ENCODE results near the gene POU6F1. TPM values are rescaled to one million over a fixed set of nuclear protein-coding genes. Genes with fewer than 3 reads are reported as not detected.

The POU6F1 gene
- total RNA-seq, 1 experiment from 2014 or later = 13.3 TPM

DNA sequence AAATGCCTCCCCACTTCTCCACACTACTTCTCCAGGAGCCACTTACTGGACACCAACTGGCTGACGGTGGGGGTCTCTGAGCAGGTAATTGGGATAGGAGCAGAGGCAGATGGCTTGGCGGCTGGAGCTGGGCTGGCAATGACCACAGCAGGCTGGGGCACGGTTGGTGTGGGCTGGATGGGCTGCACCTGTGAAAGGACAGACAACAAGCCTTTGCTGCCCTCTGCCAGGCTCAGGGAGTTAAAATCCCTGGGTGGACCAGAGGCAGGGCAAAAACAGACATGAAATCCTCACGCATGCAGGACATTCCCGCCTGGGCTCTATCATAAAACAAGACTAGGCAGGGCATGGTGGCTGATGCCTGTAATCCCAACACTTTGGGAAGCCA lies 25.6 kb downstream of the POU6F1 start:
- Mint-ChIP-seq H3K36me3 (ENCODE audit: insufficient read depth in 1 of 3, low read depth in 3 of 3) (peaks cover 0 to 10% (median 4%) of the 10 kb centered on the region in 3 experiments; a peak in 3 of 7 replicates), H3K27me3 (ENCODE audit: low read depth) (peaks cover 1% of the 10 kb centered on the region; the same call in 1 of the 2 replicates), H3K4me1 (peaks cover 7 to 9% of the 10 kb centered on the region in 2 experiments), H3K9me3 (no peaks in the 10 kb centered on the region), H3K4me3 (no peak overlapping the region), H3K27ac (no peak overlapping the region; a peak in 1 of 7 replicates)
- no peak overlapping the region for H3K27ac ChIP-seq (ENCODE audit: insufficient read length, low read depth, low read length)
- H4K20me1 ChIP-seq (ENCODE audit: control insufficient read depth, insufficient read depth, insufficient read length) = no peaks in the 10 kb centered on the region
- no peak overlapping the region for H2BK5ac ChIP-seq (ENCODE audit: insufficient read length, low read length)
- H3K18ac ChIP-seq (ENCODE audit: insufficient read length, low read depth, low read length) = no peak overlapping the region
- no peak overlapping the region for H3K9ac ChIP-seq (ENCODE audit: extremely low read depth, insufficient read length, low read length)
- H3K4me2 ChIP-seq (ENCODE audit: insufficient read depth, insufficient read length, low read length) = no peak overlapping the region
- H3K23me2 ChIP-seq (ENCODE audit: insufficient read length, low read depth, low read length, poor library complexity, severe bottlenecking) = no peaks in the 10 kb centered on the region
- H3K23ac ChIP-seq (ENCODE audit: insufficient read length, low read depth, low read length) = no peak overlapping the region
- H2BK120ac ChIP-seq (ENCODE audit: low read depth, low read length, poor library complexity, severe bottlenecking) = no peak overlapping the region
- no peak overlapping the region for H4K91ac ChIP-seq (ENCODE audit: insufficient read length, low read depth, low read length)
- H2AK5ac ChIP-seq (ENCODE audit: insufficient read length, low read length) = no peak overlapping the region
- no peak overlapping the region for H4K5ac ChIP-seq (ENCODE audit: insufficient read length, low read depth, low read length)
- no peak overlapping the region for H2BK12ac ChIP-seq (ENCODE audit: insufficient read length, low read depth, low read length)
- no peak overlapping the region for H4K8ac ChIP-seq (replicated peaks; ENCODE audit: insufficient read length, low read depth, low read length)
- H3K27me3 ChIP-seq (ENCODE audit: insufficient read depth, low read length) = no peaks in the 10 kb centered on the region
- H3K79me2 ChIP-seq (ENCODE audit: insufficient read depth, low read length) = no peaks in the 10 kb centered on the region
- no CpG with 5 or more reads among the region's 5 CpGs for WGBS (ENCODE audit: extremely low coverage, insufficient read length, low lambda C conversion rate)
- H2BK15ac ChIP-seq (ENCODE audit: low read depth, low read length) = no peak overlapping the region
- H3K56ac ChIP-seq (ENCODE audit: insufficient read length, low read depth, low read length) = no peak overlapping the region
- TF ChIP-seq, protein P1, sequence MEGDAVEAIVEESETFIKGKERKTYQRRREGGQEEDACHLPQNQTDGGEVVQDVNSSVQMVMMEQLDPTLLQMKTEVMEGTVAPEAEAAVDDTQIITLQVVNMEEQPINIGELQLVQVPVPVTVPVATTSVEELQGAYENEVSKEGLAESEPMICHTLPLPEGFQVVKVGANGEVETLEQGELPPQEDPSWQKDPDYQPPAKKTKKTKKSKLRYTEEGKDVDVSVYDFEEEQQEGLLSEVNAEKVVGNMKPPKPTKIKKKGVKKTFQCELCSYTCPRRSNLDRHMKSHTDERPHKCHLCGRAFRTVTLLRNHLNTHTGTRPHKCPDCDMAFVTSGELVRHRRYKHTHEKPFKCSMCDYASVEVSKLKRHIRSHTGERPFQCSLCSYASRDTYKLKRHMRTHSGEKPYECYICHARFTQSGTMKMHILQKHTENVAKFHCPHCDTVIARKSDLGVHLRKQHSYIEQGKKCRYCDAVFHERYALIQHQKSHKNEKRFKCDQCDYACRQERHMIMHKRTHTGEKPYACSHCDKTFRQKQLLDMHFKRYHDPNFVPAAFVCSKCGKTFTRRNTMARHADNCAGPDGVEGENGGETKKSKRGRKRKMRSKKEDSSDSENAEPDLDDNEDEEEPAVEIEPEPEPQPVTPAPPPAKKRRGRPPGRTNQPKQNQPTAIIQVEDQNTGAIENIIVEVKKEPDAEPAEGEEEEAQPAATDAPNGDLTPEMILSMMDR (conservative IDR thresholded peaks at IDR 0.05) = no peak
- H3K14ac ChIP-seq (ENCODE audit: insufficient read depth, low read length) = no peak overlapping the region
- no peak overlapping the region for H3T11ph ChIP-seq (ENCODE audit: low read length)
- DNase-seq = no peak
- H3K4me1 ChIP-seq (ENCODE audit: insufficient read depth, low read length) = no peaks in the 10 kb centered on the region
- no peak overlapping the region for H2AFZ ChIP-seq (ENCODE audit: low read length)
- H2BK20ac ChIP-seq (ENCODE audit: low read depth, low read length, poor library complexity, severe bottlenecking) = no peak overlapping the region
- H3K9me3 ChIP-seq (ENCODE audit: control insufficient read depth, low read depth, low read length) = no peaks in the 10 kb centered on the region
- H3K4ac ChIP-seq (ENCODE audit: low read depth, low read length) = no peak overlapping the region
- H3K79me1 ChIP-seq (ENCODE audit: insufficient read depth, low read depth, low read length, poor library complexity, severe bottlenecking) = no peaks in the 10 kb centered on the region

Data from H9 (cell line).